GM18867 (cell line): Measurements from ENCODE around the gene TMEM63A.
A peak's percentile ranks its signal among the peaks of the same experiment; 100 is the strongest.

ENCODE experiments used
- ATAC-seq: cut with Tn5 transposase; IDR thresholded peaks from one replicate; pipeline ENCODE4 v1.9.1; 2021; ENCODE audit warnings: mild to moderate bottlenecking, moderate library complexity; ENCODE audit not compliant: unreplicated experiment

The TMEM63A gene

DNA sequence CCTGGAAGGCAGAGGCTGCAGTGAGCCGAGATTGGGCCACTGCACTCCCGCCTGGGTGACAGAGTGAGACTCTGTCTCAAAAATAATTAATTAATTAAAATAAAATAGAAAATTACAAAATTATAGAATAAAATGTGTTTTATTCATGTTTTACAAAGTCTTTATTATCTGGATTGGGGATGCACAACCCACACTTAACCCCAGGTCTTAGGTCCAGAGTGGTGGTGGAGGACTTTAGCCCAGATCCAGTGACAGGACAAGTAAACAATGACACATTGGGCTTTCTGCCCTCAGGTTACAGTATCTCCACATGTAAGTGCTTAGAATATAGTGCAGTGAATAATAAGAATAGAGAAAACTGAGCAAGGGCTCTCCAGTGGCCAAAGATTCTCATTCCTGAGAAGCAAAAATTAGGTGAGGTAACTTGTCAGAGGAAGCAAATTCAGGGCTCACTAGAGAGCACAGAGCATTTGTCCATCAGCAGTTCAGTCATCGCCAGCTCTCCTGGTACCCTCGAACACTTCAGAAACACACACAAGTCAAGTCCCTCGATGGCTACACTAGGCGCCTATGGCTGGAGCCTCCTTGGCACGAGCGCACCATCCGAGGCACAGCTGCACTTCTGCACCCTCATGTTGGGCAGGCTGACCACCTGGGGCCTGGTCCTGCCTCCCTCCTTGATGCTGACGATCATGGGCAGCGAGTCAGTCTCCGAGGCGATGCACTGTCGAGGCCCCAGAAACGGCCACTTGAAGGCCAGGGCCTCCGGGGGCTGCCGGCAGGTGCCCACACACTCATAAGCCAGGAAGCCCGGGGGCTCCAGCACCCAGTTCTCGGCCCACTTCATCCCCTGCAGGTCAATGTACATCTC is 4.2 kb upstream of the TMEM63A start:
- ATAC-seq: no peak

DNA sequence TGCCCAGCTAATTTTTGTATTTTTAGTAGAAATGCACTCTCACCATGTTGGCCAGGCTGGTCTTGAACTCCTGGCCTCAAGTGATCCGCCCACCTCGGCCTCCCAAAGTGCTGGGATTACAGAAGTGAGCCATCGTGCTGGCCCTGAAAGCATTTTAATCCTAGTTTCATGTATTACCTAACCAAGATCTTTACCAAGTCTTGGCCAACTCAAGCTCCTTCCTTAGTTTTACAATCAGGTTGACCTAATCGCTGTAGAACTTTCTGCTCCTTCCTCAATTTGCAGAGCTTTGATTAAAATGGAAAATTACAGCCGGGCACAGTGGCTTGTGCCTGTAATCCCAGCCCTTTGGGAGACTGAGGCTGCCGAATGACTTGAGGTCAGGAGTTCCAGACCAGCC is 3.2 kb upstream of the TMEM63A start:
- no peak for ATAC-seq

DNA sequence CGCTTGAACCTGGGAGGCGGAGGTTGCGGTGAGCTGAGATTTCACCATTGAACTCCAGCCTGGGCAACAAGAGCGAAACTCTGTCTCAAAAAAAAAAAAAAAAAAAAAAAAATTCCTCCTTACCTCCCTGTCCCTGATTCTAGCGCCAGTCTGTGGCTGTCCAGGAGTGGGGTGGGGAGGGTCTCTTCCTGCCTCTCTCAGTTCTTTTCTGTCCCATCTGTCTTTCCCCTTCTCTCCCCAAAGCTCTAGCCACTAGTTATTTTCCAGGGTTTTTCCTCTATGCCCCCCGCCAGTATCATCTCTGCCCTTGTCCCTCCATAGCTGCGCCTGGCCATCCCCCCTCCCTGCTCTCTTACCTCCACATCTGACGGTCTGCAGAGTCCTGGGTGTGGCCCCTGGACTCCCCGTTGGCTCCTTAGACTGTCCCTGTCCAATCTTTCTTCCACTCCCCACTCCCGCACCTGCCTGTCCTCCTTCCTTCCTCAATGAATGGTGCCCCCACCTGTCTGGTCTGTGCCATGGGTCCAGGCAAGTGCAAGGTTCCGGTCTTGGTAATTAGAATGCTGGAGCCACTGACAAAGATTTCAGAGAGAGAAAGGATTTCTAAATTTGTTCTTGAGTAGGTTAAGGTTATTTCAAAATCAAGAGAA is 1.6 kb upstream of the TMEM63A start:
- ATAC-seq: no peak

DNA sequence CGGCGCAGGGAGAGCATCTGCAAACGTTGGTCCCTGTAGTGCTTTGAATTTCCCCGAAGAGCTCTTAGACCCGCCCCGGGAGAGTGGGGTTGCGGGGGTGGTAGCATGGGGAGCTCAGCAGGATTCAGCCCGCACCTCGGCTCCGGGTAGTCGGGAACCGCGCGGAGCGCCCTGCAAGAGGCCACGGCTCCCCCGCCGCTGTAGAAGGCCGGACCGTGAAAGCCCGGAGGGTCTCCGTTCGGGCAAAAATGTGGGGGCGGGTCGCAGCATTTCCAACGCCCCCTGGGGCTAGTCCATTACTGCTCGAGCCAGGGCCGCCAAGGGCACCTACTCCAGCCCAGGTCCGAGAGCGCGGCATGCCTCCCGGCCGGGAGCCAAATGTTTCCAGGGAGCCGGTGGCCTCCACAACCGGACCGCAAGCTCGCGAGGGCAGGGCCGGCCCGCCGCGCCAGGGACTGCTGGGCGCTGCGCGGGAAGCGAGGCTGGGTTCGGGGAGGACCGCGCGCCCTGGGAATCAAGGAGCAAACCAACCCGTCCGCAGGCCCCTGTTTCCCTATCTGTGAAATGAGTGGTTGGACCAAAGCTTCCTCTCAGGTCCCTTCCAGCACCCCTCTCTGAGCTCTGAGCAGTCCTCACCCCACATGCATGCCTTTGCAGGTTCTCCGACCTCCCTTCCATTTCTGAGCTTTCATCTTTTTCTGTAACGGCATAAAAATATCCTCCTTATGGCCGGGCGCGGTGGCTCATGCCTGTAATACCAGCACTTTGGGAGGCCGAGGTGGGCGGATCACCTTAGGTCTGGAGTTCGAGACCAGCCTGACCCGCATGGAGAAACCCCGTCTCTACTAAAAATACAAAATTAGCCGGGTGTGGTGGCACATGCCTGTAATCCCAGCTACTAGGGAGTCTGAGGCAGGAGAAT is 775 bp upstream of the TMEM63A start:
- peak; percentile 35 for ATAC-seq

DNA sequence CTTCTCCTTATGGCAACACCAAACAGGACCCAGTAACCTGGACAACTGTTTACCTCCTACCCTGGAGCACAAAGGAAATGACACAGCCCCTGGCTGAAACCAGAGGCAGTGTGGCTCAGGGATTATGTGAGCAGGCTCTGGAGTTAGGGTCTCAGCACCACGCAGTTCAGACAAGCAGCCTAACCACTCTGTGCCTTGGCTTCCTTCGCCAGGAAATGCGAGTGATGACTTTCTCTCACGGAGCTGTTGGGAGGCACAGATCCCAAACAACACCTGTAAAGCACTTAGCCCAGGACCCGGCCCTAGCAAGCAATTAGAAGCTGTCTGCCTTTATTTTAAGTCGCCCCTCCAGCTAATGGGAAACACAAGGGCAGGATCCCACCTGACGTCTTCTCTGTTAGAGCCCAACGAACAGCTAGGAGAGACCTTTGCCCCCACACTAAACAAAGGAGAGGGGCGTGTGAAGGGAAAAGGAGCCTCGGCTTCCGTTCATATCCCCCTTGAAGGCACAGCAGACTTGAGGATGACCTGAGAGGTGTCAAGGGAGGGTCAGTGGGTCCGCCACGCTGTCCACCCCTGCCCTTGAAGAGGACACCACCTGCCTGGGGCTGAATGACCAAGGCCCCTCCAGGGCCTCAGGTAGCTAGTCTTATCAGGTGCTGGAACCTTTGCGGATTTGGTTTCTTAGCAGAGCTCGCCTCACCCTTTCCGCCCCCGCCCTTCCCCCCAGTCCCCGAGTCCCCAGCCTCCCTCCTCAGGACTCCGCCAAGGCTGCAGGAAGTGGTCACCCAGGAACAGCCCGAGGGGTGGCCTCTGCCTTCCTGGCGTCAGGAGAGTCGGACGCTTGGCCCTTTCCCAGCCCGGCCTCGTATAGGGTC is 860 bp downstream of the TMEM63A start:
- ATAC-seq: peak; percentile 19

DNA sequence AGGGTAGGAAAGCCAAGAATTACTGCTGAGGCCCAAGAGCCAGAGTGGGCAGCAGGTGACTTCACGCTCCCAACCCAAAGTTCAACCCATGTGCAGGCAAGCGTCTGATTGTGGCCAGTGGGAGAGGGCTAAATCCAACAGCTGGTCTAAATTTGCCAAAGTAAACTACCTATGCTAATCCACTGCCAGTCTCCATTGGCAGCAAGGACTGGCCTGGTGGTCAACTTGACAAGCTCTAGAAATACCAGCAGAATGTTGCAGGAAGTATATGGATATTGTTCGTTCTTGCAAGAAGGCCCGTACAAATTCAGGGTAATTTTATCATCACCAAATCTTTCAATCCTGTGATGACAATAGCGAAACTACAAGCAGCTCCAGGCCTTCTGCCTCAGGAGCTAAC is 1.5 kb downstream of the TMEM63A start:
- ATAC-seq: no peak

DNA sequence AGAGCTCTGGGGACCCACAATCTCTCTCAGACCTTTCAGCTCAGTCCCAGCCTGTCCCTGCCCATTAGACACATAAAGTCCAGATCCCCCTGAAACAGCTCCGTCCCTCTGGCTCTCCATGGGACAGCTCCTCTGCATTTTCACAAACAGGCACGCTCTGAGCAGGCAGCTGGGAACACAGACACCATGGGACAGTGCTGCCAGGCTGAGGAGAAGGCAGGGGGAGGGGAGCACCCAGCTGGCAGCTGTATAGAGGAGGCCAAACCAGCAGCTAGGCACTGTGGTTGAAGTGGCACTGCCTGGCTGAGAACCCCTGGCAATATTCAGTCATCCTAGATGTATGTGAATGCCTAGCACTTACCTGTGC is 2.0 kb downstream of the TMEM63A start:
- no peak for ATAC-seq

DNA sequence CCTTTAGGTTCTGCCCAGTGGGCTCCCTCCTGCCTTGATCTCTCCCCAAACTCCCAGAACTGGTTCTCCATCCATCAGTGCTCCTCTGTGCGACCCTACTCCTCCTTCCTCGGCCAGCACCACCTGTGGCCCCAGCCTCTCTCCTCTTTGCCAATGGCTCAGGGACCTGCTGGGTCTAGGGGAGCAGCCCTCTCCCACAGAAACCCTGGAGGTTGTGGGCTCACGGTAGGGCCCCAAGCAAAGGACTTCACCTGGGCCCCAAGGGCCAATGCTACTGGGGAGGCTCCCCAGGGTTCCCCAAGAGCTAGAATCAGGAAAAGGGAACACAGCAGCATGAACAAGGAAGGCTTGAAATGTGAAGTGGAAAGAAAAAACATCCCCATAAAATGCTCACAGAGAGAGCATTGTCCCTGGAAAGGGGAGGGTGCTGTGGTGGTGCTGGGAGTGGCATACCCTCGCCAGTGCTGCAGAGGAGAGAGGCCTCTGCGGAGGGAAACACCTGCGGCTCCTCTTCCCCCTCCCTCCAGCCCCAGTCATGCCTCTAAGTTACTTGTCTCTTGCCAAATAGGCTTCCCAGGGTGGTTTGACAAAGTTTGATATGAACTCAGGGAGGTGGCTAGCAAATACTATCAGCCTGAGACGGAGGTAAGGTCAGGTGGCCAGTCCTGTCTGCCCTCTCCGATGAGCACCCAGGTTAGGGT is 2.5 kb downstream of the TMEM63A start:
- ATAC-seq: no peak

DNA sequence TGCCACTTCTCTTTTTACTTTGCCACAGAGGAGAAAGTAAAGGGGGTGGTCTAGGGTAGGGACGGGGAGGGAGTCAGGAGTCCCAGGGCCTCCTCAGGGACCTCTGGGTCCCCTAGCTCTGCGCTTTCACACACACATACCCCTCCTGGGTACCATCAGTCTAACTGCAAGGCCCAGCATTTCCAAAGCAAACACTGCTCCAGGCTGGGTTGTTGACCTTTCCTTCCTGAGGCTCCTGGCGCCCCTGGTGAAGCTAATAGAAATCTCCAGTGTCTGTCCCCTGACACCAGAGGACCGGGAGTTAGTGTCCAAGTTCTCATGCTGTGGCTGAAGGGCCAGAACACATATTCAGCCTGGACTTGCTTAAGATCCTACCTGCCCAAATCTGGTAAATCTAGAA is 3.9 kb downstream of the TMEM63A start:
- ATAC-seq: no peak

DNA sequence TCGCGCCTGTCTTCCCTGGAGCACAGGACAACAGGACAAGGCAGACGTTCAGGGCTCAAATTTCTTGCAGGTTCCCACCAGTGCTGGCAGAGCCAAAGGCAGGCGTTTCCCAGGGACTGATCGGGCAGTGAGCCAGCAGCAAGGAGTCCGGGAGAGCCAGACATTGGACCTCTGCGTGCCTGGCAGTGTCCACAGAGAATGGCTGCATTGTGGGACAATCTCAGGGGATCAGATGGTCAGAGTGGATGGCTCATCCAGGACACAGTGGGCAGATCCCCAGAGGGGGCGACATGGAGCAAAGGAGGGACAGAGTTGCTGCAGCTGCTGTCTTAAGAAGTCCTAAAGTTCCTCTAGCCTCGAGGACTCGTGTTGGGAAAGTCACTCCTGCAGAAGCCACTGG is 4.6 kb downstream of the TMEM63A start:
- no peak for ATAC-seq

DNA sequence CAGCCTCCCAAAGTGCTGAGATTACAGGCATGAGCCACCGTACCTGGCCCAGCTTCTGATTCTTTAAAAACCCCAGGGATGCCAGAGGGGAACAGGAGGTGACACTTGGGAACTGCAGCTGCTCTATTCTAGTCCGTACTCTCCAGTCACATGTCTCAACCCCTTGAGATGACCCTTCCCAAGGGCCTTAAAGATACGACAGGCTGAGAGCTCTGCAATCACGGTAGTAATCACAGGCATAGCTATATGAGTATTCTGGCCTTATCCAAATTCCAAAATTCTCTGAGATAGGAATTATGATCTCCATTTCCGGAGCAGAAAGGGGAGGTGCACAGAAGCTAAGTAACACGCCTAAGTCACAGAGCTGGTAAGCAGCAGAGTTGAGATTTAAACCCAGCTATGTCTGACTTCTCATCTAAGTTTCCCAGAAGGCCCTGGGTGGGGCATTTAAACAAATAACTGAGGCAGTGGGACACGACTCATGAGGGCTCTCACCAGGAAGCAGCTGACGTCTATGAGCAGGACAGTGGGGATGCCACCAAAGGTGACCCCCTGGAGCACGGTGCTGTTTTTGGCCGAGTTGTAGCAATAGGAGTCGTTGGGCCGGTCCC is 5.2 kb downstream of the TMEM63A start:
- no peak for ATAC-seq

DNA sequence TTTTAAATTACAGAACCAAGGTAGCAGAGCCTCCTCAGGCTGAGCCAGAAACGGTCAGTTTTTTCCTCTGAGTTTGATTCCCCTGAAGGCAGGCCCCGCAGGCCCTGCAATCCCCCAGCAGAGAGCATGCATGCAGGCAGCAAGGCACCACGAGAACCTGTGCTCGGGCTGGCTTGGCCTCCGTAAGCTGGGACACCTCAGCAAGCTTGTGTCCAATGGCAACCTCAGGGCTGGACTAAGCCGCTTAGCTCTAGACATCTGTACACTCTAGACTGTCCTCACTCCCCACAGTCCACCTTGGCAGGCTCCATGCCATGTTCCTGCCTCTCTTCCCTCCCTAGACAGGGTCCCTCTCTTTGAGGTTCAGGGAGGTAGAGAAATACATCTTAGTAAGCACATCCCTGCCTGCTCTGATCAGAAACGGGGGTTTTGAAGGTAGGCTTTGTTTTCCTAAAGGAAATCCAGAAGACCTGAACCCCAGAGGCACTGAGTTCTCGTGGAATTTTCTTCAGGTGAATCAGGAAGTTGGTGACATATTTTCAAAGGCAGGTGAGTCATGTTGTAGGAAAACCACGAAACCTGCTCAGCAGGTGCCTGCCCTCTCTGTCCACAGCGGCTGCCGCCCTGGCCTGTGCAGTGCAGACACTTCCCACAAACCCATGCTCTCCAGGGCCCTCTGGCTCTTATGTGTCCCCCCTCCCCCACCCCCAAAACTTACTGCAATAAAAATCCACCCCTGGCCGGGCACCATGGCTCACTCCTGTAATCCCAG is 7.0 kb downstream of the TMEM63A start:
- ATAC-seq: no peak

DNA sequence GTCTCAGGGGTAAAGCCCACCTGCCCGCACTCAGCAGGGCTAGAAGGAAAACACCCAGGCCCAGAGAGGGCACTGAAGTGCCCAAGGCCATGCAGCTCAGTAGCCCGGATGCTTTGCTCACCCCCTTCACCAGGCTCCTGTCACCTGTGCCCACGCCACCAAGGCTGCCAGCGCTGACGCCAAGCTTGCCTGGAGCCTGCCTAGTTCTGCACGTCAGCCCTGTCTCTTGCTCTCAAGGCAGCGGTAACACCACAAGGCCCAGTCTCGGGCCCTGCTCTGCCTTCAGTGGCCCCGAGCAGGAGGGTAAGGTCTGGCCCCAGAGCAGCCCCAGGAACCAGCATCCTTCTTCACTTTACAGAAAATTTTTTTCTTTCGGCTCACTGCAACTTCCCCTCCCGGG is 7.7 kb downstream of the TMEM63A start:
- no peak for ATAC-seq

DNA sequence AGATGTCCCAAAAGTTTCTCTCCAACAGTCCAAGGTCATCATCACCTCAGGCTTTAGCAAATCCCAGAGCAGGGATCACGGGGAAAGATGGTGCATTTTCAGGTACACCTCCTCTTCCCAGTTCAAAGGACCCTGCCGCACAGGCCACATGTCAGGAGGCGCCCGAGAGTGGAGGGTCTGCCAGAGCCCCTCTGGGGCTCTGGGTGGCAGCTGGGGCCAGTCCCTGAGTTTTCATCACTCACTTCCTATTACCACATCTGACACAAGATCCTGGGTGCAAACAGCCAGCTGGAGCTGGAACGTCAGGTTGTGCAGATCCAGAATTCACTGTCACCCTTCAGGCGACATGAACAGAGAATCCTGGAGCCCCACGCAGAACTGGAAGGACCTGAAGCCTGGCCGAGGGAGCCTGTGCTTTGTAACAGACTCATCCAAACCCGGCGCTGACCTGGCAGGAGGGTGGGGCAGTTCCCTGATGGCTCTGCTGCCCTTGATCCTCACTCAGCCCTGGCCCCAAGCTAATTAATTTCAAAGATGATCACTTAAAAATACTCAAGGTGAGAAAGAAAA is 8.8 kb downstream of the TMEM63A start:
- ATAC-seq: no peak

DNA sequence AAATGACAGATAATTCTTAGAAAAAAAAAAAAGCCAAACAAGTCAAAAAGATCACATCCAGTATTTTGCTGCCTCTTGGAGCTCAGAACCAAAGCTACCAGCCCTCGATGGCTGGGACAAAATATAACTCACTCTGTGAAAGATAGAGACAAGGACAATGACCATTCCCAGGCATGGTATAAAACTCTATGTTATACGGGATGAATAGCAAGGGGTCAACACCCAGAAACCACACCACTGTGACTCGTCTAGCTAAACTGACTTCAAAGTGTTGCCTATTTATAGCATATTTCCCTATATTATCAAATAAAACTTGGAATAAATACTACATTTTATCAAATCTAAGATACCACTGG is 10.1 kb downstream of the TMEM63A start:
- no peak for ATAC-seq

DNA sequence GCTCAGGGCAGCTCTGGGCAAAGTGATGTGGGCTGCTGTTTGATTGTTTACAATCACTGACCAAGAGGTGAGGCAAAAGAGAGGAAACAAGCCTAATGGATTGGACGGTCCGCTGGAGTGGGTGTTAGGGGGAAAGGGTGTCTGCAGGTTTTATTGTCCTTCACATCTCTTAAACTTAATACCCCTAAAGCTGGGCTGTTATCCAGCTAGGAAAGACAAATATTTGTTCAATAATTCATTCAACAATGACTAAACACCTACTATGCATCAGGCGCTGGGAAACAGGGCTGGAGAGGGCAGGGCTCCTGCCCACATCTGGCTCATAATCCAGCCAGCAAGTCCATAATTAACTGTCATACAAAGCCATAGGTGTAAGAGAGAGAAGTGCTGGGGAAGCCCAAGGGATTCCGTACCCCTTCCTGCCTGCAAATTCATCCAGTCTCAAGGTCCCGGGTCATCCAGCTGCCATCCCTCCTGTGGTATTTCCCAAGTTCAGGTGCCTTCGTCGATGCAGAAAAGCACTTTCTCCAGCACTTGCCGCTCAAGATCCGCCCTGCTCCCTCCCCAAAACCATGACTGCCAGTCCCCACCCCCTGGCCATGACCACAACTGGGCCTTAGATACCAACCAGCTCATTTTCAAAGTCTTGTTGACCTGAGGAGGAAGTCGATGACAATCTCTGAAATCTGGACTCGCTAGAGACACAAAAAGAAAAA is 10.7 kb downstream of the TMEM63A start:
- no peak for ATAC-seq

DNA sequence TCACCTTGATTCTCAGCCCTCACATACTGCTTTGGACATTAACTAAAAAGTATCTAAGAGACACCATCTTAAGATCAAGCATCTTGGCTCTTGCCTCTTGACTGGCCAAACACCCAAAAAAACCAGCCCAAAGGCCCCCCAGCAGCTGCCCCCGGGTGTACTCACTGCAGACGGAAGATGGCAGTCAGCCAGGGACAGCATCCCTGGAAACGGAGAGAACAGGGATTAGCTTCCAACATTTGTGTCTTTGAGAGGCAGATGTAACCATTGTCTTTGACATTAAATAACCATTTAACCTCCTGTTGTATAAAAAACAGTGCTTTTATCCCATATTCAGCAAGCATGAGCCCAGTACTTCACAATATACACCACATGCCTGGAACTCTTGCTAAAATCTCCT is 11.3 kb downstream of the TMEM63A start:
- ATAC-seq: no peak
